ENCODE data around the gene TLCD1.
A peak's percentile ranks its signal among the peaks of the same experiment; 100 is the strongest.
"Not testable (repeated sequence)": the region's sequence is repeated elsewhere in the genome, so short reads cannot be mapped to it uniquely, and the experiment has no call there.

TLCD1 gene

DNA sequence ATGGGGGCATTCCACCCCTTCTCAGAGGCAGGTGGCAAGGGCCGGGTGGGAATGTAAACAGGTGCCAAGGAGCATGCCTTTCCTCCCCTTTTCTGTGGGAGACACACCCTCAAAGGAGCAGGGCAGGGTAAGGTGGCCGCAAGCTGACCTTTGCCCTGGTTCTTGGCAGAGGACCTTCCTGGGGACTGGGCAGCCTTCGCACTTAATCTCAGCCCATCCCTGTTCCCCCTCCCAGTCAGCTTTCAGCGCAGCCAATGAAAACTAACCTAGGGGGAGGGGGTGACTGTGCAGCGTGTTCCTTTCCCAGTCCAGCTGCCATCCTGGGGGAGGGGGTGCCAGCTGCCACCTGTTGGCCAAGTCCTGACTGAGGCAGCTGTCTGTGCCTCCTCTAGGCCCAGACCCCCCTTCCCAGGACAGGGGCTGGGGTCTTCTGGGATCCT, 20.6 kb upstream of the TLCD1 start:
- DNase-seq (ENCODE audit: low read depth) = no peak

DNA sequence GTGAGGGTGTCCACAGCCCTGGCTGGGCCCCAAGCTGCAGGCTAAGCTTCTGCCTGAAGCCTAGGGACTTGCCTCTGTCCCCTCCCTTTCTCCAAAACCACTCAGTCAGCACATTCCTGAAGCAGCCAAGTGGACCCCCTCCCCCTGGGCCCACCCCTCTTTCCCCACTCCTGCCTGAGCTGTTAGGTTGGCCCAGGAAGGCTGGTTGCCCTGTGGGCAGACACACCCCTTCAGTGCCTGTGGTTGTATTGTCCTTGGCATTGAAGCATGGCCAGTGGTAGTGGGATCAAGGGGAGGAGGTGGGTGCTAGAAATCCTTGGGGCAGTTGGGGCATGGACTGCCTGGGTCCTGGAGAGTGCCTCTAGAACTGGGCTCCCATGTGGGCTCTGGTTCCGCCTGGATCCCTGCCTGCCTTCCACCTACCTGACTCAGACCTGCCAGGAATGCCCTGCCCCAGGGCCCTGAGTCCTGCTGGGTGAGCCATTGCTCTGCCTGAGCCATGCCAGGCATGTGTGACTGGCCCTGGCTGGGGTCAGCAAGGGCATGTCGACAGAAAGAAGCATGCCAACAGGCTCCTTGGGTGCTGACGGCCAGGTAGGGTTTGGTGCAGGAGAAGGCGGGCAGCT, 19.9 kb upstream of the TLCD1 start:
- DNase-seq (ENCODE audit: low read depth) = no peak

DNA sequence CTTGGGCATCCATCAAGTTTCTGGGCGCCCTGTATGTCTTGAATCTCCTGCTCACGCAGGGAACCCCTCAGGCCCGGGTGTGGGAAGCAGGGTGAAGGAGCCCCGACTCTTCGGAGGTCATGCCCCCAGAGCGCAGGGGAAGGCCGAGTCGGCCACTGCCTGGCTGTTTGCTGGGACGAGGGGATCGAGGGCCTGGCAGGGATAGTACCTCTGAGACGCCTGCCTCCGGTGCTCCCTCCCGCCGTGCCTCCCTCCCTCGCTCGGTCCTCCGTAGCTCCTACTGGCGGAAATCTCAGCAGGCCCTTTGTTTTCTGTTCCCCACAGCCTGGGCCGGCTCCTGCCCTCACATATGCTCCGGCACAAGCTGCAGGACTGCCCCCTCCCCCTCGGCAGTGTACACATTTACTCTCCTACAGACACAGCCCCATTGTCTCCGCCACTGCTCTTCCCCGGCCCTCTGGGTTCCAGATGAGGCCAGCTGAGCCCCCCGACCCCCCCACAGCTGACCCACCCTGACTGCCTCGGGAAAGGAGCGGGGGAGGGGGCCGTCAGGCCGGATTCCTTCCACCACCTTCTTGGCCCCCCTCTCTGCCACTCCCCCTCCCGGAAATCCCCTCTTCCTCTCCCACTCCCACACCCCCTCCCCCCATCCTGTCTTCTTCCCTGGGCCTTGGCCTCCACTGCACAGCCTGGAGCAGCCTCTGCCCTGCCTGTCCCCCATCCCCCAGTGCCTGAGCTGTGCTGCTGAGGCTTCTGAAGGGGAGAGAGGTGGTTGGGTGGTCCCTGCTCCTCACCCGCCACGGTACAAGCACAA, 19.1 kb upstream of the TLCD1 start:
- DNase-seq (ENCODE audit: low read depth) = no peak

DNA sequence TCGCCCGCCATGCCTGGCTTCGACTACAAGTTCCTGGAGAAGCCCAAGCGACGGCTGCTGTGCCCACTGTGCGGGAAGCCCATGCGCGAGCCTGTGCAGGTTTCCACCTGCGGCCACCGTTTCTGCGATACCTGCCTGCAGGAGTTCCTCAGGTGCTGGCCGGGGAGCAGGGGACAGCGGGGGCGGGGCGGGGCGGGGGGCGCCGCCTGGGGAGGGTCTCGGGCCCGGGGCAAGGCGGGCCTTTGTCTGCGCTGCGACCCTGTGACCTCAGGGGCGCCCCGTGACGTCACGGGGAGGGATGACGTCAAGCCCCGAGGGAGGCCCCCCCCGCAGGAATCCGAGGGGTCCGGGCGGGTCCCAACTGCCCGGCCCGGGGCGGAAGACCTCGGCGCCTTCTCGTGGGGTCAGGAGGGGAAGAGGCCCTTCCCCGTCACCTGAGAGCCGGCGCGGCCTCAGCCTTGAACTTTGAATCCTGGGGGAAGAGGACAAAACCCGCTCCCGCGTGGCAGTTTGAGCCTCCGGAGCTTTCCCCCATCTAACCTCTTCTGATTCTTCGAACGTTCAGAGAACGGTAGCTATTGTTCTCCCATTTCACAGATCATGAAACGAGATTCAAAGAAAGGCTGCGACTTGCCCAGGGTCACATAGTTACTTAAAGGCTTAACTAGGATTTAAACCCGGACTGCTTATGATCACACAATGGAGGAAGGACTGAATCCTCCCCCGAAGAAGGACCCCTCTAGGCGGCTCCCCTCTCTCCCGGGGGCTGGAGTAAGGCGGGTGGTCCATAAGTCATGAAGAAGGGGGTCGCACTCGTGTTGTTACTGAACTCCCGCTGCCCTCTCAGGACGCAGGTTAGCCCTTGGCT, 18.3 kb upstream of the TLCD1 start:
- DNase-seq (ENCODE audit: low read depth) = peak; percentile 66

DNA sequence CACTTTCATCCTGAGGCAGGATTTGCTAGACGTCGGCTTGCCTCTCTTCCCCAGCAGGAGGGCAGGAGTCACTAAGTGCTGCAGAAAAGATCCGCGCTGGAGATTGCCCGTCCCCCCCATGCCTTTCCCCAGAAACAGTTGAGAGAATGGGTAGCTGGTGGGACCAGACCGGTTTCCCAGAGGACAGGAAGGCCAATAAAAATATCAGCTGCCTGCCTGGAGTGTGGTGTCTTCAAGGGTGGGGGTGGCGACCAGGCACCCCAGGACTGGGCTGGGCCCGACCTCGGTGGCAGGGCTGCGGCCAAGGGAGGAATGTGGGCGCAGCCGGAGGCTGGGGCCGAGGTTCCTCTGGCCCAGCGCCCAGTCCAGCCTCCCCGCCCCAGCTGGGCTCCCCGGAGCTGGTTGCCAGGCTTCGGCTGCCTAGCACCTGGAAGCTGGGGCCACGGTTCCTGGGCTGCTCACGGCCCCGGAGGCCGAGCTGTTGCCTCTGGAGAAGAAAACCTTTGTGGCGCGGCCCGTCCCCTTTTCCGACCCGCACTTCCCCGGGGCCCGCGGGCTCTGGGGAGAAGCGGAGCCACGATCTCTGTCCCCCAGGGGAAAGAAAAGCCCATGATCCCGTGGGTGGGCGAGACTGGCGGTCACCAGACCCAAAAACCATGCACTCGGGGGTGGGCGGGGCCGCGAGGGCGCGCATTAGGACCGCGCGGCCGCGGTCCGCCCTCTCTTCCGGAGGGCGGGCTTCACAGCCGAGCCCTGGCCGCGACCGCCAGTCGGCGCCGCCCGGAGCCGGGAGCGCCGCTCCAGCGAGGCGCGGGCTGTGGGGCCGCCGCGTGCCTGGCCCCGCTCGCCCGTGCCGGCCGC, 17.4 kb upstream of the TLCD1 start, which contains the start of gene TRAF4:
Gene TRAF4, plus strand, starts transcription at position 769 of the 861 bp plus-strand sequence. CDS start 102 bp downstream, outside the sequence.
- peak; percentile 73 for DNase-seq (ENCODE audit: low read depth)

DNA sequence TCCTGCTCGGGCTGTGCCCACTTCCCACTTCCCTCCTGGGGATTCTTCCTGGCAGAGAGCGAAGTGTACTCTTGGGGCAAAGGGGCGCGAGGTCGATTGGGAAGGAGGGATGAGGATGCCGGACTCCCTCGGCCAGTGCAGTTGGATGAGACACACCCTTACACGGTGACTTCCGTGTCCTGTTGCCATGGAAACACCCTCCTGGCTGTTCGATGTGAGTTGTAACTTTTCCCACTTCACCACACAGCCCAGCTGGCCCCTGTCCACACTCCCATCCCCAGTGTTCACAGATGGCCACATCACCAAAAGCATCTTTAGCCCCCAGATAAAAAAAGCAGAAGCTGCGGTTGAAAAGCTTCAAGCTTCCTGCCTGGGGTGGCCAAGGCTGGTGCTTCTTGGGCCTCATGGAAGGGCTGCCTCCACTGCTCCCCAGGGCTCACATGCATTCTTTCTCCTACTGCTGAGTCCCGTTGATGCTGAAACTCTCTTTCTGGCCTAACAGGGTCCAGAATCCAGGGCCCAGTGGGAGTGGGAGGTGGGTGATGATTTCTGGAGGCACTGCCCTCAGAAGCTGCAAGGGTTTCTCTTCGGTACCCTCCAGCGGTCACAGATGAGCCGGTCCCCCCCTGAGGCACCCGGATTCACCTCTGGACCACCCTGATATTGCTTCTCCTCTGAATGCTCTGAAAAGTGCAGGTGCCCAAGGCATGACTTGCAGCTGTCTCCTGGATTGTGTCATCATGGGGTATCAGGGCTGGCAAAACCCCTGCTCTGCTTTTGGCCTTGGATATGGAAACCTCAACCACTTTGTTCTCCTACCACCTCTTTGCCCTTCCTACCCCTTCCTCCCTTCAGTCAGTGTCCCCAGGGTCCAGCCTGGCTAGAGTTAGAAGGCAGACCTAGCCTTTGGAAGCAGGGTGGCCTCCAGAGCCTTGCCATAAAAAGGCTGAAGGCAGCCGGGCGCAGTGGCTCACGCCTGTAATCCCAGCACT, 15.6 kb upstream of the TLCD1 start:
- no peak for DNase-seq (ENCODE audit: low read depth)

DNA sequence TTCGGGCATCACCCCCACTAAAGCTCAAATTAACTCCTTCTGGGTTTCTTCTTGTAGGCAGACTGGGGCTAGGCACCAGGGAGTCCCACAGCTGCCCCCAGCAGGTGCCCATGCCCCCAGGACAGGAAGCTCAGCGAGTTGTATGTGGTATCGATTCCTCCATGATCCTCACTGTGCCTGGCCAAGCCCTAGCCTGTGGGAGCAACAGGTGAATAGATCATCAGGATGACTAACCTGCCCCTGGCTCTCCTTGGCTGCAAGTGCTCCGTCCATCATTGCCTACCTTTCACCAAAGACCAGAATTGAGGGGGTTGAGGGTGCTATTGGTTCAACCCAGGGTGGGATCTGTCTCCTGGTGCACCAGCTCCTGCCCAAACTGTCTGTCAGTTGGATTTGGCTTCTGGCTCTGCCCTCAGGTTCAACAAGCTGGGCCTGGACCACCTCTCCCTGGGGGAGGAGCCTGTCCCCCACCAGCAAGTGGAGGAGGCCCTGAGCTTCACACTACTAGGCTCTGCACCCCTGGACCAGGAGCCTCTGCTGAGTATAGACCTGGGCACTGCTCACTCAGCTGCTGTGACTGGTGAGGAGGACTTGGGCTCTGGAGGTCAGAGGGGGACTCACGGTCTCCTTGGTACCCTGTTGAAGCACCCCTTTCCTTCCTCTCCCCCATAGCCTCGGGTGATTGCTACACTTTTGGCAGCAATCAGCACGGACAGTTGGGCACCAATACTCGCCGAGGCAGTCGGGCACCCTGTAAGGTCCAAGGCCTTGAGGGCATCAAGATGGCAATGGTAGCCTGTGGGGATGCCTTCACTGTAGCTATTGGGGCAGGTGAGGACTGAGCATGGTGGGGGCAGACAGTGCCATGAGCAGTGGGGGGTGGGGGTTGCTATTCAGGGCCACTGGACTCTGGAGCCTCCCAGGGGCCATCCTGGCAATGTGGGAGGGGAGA, 14.6 kb upstream of the TLCD1 start:
- no peak for DNase-seq (ENCODE audit: low read depth)

DNA sequence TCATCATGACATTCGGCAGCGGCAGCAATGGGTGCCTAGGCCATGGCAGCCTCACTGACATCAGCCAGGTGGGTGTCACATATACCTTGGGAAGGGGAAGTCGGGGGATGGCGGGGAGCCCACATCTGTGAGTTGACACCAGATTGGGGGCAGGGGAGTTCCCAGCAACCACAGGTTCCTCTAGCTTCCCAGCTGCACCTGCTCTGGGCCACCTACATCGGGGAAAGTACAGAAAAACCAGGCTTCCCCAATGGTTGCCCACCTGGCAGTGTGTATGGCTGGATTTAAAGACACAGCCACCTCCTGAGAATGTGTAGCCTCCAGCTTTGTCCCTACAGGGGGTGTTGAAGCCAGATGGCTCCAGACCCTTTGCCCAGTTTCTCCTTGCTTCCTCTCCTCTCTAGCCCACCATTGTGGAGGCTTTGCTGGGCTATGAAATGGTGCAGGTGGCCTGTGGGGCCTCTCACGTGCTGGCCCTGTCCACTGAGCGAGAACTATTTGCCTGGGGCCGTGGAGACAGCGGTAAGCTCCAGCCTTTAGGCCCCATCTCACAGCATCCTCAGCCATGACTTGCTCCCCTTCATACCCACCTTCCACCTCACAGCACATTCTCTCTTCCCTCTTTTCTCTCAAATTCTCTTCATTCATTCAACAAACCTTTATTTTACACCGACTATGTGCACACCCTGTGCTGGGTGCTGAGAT, 12.8 kb upstream of the TLCD1 start:
- peak; percentile 48 for DNase-seq (ENCODE audit: low read depth)

DNA sequence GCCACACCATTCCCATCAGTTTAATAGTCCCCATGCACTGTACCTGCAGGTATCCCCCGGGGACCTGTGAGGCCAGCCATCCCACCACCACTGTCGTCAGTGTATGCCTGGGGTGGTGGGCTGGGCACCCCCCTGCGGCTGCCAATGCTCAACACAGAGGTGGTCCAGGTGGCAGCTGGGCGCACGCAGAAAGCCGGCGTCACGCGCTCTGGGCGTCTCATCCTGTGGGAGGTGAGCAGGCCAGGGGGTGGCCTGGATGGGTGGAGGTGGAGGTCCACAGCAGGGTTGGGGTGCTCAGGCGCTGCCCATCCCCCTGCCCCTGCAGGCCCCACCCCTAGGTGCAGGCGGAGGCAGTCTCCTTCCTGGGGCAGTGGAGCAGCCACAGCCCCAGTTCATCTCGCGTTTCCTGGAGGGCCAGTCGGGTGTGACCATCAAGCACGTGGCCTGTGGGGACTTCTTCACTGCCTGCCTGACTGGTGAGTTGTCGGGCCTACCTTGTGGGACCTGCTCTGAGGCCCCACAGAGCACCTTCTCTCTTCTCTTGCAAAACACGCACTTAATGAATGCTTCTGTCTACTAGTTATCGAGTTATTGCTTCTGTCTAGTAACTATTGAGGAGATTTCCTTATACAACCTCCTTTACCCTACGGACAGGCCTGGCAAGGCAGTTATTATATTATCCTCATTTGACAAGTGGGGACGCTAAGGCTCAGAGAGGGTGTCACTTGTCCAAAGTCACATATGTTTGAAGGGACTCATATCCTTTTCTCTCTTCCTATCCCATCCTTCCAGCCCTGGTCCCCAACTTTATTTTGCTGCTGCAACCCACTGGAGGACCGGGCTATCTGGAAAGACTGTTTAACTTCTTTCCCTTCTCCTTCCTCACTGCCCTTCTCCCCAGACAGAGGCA, 12.0 kb upstream of the TLCD1 start:
- no peak for DNase-seq (ENCODE audit: low read depth)

DNA sequence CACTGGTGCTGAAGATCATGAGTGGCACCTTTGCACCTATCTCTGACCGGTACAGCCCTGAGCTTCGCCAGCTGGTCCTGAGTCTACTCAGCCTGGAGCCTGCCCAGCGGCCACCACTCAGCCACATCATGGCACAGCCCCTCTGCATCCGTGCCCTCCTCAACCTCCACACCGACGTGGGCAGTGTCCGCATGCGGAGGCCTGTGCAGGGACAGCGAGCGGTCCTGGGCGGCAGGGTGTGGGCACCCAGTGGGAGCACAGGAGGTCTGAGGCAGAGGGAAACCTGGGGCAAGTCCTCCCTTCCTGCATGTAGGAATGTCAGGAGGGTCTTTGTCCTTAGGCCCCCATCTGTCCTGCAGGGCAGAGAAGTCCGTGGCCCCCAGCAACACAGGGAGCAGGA, 11.3 kb upstream of the TLCD1 start:
- no peak for DNase-seq (ENCODE audit: low read depth)

DNA sequence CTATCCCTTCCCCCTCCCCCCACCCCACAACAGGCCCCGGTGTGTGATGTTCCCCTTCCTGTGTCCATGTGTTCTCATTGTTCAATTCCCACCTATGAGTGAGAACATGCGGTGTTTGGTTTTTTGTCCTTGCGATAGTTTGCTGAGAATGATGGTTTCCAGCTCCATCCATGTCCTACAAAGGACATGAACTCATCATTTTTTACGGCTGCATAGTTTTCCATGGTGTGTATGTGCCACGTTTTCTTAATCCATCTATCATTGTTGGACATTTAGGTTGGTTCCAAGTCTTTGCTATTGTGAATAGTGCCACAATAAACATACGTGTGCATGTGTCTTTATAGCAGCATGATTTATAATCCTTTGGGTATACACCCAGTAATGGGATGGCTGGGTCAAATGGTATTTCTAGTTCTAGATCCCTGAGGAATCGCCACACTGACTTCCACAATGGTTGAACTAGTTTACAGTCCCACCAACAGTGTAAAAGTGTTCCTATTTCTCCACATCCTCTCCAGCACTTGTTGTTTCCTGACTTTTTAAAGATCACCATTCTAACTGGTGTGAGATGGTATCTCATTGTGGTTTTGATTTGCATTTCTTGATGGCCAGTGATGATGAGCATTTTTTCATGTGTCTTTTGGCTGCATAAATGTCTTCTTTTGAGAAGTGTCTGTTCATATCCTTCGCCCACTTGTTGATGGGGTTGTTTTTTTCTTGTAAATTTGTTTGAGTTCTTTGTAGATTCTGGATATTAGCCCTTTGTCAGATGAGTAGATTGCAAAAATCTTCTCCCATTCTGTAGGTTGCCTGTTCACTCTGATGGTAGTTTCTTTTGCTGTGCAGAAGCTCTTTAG, 10.1 kb upstream of the TLCD1 start:
- DNase-seq (ENCODE audit: low read depth) = not testable (repeated sequence)

DNA sequence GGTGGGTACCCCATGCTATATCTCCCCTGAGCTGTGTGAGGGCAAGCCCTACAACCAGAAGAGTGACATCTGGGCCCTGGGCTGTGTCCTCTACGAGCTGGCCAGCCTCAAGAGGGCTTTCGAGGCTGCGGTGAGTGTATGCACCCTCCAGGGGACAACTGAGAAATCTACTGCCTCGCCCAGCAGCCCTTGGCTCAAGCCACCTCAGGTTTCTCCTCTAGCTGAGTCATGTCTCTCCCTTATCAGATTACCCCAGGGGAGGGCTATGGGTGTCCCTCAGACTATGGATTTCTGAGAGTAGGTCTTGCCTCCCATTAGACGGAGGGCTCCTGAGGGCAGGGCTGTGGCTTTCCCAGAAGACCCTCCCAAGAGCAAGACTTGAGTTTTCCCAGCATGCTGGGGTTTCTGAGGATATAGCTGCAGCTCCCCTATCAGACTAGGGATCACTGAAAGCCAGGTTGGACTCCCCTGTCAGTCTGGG, 9.2 kb upstream of the TLCD1 start:
- DNase-seq (ENCODE audit: low read depth) = no peak

DNA sequence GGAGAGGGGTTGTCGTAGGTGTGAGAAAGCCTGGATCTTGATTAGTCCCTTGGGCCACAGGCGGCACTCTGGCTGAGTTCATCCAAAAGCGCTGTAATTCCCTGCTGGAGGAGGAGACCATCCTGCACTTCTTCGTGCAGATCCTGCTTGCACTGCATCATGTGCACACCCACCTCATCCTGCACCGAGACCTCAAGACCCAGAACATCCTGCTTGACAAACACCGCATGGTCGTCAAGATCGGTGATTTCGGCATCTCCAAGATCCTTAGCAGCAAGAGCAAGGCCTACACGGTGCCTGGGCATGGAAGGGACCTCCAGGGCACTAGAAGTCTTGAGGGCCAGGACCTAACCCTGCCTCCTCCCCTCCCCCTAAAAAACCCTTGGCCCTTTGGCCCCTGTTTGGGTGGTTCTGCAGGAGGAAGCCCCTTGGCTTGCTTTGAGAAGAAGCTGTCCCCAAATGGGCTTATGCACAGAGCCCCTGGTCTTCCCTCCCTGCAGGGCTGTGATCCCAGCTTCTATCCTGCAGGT, 8.7 kb upstream of the TLCD1 start:
- no peak for DNase-seq (ENCODE audit: low read depth)

DNA sequence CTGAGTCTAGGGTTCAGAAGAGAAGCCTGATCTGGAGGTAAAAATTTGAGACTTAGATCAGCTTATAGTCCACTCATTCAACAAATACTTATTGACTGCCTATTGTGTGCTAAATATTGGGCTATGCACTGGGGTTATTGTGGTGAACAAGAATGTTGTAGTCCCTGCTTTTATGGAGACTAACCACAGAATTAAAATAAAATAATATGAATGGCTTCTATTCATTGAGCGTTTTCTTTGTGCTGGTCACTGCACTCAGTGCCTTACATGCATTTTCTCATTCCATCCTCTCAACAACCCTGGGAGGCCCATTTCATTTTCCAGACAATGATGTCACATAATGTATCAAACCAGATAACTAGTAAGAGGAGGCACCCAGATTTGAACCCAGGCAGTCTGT, 7.3 kb upstream of the TLCD1 start:
- no peak for DNase-seq (ENCODE audit: low read depth)

DNA sequence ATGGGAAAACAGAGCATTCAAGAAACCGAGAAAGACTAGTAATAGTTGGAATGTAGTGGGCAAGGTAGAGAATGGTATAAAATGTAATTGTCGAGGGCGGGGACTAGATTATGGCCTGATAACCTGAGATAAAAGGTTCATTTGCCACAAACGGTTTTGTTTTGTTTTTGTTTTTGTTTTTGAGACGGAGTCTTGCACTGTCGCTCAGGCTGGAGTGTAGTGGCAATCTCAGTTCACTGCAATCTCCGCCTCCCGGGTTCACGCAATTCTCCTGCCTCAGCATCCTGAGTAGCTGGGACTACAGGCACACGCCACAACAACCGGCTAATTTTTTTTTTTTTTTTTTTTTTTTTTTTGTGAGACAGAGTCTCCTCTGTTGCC, 3.9 kb upstream of the TLCD1 start:
- no peak for DNase-seq (ENCODE audit: low read depth)

Data from activated T-helper 9 cell treated with anti-CD3 and anti-CD28 coated beads, Interleukin-2, amount 50 U/mL, for 16 hours (primary cell).